HG03432 (cell line): ENCODE data around the gene NLK.
"Not testable (repeated sequence)": the region's sequence is repeated elsewhere in the genome, so short reads cannot be mapped to it uniquely, and the experiment has no call there.

Experiments used
- ATAC-seq: cut with Tn5 transposase; IDR thresholded peaks from one replicate; pipeline ENCODE4 v1.9.1; 2021; ENCODE audit warnings: mild to moderate bottlenecking, moderate library complexity; ENCODE audit not compliant: unreplicated experiment

Gene NLK

GRCh38 chr17:28187931-28188330 lies 145.5 kb downstream of the NLK start:
- no peak for ATAC-seq

GRCh38 chr17:28188841-28189263 lies 146.4 kb downstream of the NLK start:
- no peak for ATAC-seq

- no peak for ATAC-seq
Observed at GRCh38 chr17:28189667-28190066, 147.2 kb downstream of the NLK start.

- ATAC-seq: no peak
Observed at GRCh38 chr17:28191018-28191417, 148.5 kb downstream of the NLK start.

GRCh38 chr17:28193241-28193640 lies 150.8 kb downstream of the NLK start:
- ATAC-seq: no peak

GRCh38 chr17:28194382-28194781 lies 151.9 kb downstream of the NLK start:
- no peak for ATAC-seq

- ATAC-seq: no peak
Observed at GRCh38 chr17:28196636-28197035, 154.2 kb downstream of the NLK start.

- ATAC-seq: no peak
Observed at GRCh38 chr17:28199115-28199514, 156.6 kb downstream of the NLK start.

GRCh38 chr17:28199728-28200127 lies 157.3 kb downstream of the NLK start:
- ATAC-seq: no peak

- ATAC-seq: no peak
Observed at GRCh38 chr17:28201315-28201714, 158.8 kb downstream of the NLK start.

- no peak for ATAC-seq
Observed at GRCh38 chr17:28204244-28204643, 161.8 kb downstream of the NLK start.

GRCh38 chr17:28204751-28205150 lies 162.3 kb downstream of the NLK start:
- no peak for ATAC-seq

- no peak for ATAC-seq
Observed at GRCh38 chr17:28206292-28206691, 163.8 kb downstream of the NLK start.

GRCh38 chr17:28211811-28212210 lies 169.3 kb downstream of the NLK start:
- ATAC-seq: no peak

GRCh38 chr17:28213578-28213977 lies 171.1 kb downstream of the NLK start:
- not testable (repeated sequence) for ATAC-seq

- no peak for ATAC-seq
Observed at GRCh38 chr17:28216052-28216451, 173.6 kb downstream of the NLK start.

- no peak for ATAC-seq
Observed at GRCh38 chr17:28216528-28216927, 174.1 kb downstream of the NLK start.

GRCh38 chr17:28219771-28220170 lies 177.3 kb downstream of the NLK start:
- ATAC-seq: no peak

GRCh38 chr17:28221751-28222414 lies 179.4 kb downstream of the NLK start:
- ATAC-seq: no peak

- no peak for ATAC-seq
Observed at GRCh38 chr17:28225271-28225670, 182.8 kb downstream of the NLK start.

- no peak for ATAC-seq
Observed at GRCh38 chr17:28225867-28226266, 183.4 kb downstream of the NLK start.

GRCh38 chr17:28226563-28227315 lies 184.3 kb downstream of the NLK start:
- ATAC-seq: no peak
